ENCODE results near the gene PNPLA5.
"Not testable (repeated sequence)": the region's sequence is repeated elsewhere in the genome, so short reads cannot be mapped to it uniquely, and the experiment has no call there.

The PNPLA5 gene

GRCh38 chr22:43878831-43879550 is 12.8 kb downstream of the PNPLA5 start:
- TF ChIP-seq CTCF (IDR thresholded peaks at IDR 0.05; ENCODE audit: control insufficient read depth, insufficient read depth, low read depth, low read length, missing control alignments), result no peak
- no peak for DNase-seq (ENCODE audit: low read depth)
- no peak overlapping the region for H3K4me3 ChIP-seq (ENCODE audit: control insufficient read depth, low read depth, low read length)

GRCh38 chr22:43878079-43878795 is 13.6 kb downstream of the PNPLA5 start:
- TF ChIP-seq CTCF (IDR thresholded peaks at IDR 0.05; ENCODE audit: control insufficient read depth, insufficient read depth, low read depth, low read length, missing control alignments), result no peak
- DNase-seq (ENCODE audit: low read depth), result no peak

GRCh38 chr22:43876866-43877509 is 14.8 kb downstream of the PNPLA5 start:
- no peak for DNase-seq (ENCODE audit: low read depth)
- no peak overlapping the region for H3K4me3 ChIP-seq (ENCODE audit: control insufficient read depth, low read depth, low read length)
- TF ChIP-seq CTCF (IDR thresholded peaks at IDR 0.05; ENCODE audit: control insufficient read depth, insufficient read depth, low read depth, low read length, missing control alignments), result no peak

More at GRCh38 chr22:43878079-43878795, 13.6 kb downstream of the PNPLA5 start:
- no peak overlapping the region for H3K4me3 ChIP-seq (ENCODE audit: control insufficient read depth, low read depth, low read length)

GRCh38 chr22:43869799-43870198 is 22.0 kb downstream of the PNPLA5 start:
- DNase-seq (ENCODE audit: low read depth), result no peak
- no peak for TF ChIP-seq CTCF (IDR thresholded peaks at IDR 0.05; ENCODE audit: control insufficient read depth, insufficient read depth, low read depth, low read length, missing control alignments)
- H3K4me3 ChIP-seq (ENCODE audit: control insufficient read depth, low read depth, low read length), result no peak overlapping the region

GRCh38 chr22:43869001-43869400 is 22.8 kb downstream of the PNPLA5 start:
- not testable (repeated sequence) for DNase-seq (ENCODE audit: low read depth); H3K4me3 ChIP-seq (ENCODE audit: control insufficient read depth, low read depth, low read length)

- no peak for TF ChIP-seq CTCF (IDR thresholded peaks at IDR 0.05; ENCODE audit: control insufficient read depth, insufficient read depth, low read depth, low read length, missing control alignments)
- no peak for DNase-seq (ENCODE audit: low read depth)
- H3K4me3 ChIP-seq (ENCODE audit: control insufficient read depth, low read depth, low read length), result no peak overlapping the region
Observed at GRCh38 chr22:43867839-43868635, 23.8 kb downstream of the PNPLA5 start.

Measured in AG09309 (cell line).